Osteoblast (primary cell): ENCODE data around the gene C3orf18. TPM values are rescaled to one million over a fixed set of nuclear protein-coding genes. Genes with fewer than 3 reads are reported as not detected.

Experiments used
- DNase-seq: peaks from one replicate; pipeline ENCODE4 v3.0.0; 2011; ENCODE audit warnings: low spot score, mixed read lengths; ENCODE audit not compliant: insufficient read length; ENCODE audit errors: missing footprints
- H2AFZ ChIP-seq: 2 replicates; pipeline ENCODE4 v1.6.0; 2011; ENCODE audit warnings: mild to moderate bottlenecking, low read length
- H3K27ac ChIP-seq: 2 replicates; pipeline ENCODE4 v1.5.1; 2011; ENCODE audit warnings: mild to moderate bottlenecking, low read depth, low read length, moderate library complexity
- H3K27me3 ChIP-seq: 2 replicates; pipeline ENCODE4 v1.6.0; 2012; ENCODE audit warnings: mild to moderate bottlenecking, control low read depth, inconsistent platforms, low read length, moderate library complexity; ENCODE audit not compliant: insufficient read depth
- H3K36me3 ChIP-seq: 2 replicates; pipeline ENCODE4 v1.5.1; 2011; ENCODE audit warnings: mild to moderate bottlenecking, low read length, control low read depth, moderate library complexity; ENCODE audit not compliant: insufficient read depth
- H3K4me1 ChIP-seq: 2 replicates; pipeline ENCODE4 v1.5.1; 2011; ENCODE audit warnings: mild to moderate bottlenecking, low read length, control low read depth, moderate library complexity; ENCODE audit not compliant: insufficient read depth
- H3K4me2 ChIP-seq: 2 replicates; pipeline ENCODE4 v1.6.0; 2011; ENCODE audit warnings: mild to moderate bottlenecking, low read length; ENCODE audit not compliant: insufficient read depth
- H3K4me3 ChIP-seq: fragments of 200-600 bp; sonication (generic); 3 replicates; pipeline ENCODE4 v1.5.1; 2012; ENCODE audit warnings: mild to moderate bottlenecking, low read length, inconsistent platforms; ENCODE audit not compliant: insufficient read depth
- H3K79me2 ChIP-seq: 2 replicates; pipeline ENCODE4 v1.6.0; 2012; ENCODE audit warnings: mild to moderate bottlenecking, low read length, control low read depth, inconsistent platforms; ENCODE audit not compliant: insufficient read depth
- H3K9me3 ChIP-seq: 2 replicates; pipeline ENCODE4 v1.5.1; 2011; ENCODE audit warnings: low read depth, low read length, control low read depth
- H4K20me1 ChIP-seq: 2 replicates; pipeline ENCODE4 v1.6.0; 2012; ENCODE audit warnings: mild to moderate bottlenecking, low read length, control low read depth; ENCODE audit not compliant: insufficient read depth
- total RNA-seq: library from RNA; depleted of rRNA; stranded (reverse); fragments of >200 nt; gene quantifications from 2 replicates; pipeline ENCODE4 v1.2.3, GENCODE V29; 2012
- TF ChIP-seq, protein P1 (sequence below): IDR thresholded peaks from 2 replicates; pipeline ENCODE4 v1.5.1; 2011; ENCODE audit warnings: mild to moderate bottlenecking, low read depth, low read length, moderate library complexity; ENCODE audit errors: extremely low read depth

The C3orf18 gene
- total RNA-seq, 1 donor, result 18.8 TPM

- Histone ChIP-seq H2AFZ (no peak overlapping the region), H3K4me1 (no peaks in the 10 kb centered on the region), H3K9me3 (no peaks in the 10 kb centered on the region), H3K79me2 (no peaks in the 10 kb centered on the region), H3K27ac (no peak overlapping the region), H4K20me1 (no peaks in the 10 kb centered on the region), H3K27me3 (peaks cover 12% of the 10 kb centered on the region), H3K4me2 (no peak overlapping the region), H3K4me3 (no peak overlapping the region), H3K36me3 (no peaks in the 10 kb centered on the region)
- TF ChIP-seq, protein P1, sequence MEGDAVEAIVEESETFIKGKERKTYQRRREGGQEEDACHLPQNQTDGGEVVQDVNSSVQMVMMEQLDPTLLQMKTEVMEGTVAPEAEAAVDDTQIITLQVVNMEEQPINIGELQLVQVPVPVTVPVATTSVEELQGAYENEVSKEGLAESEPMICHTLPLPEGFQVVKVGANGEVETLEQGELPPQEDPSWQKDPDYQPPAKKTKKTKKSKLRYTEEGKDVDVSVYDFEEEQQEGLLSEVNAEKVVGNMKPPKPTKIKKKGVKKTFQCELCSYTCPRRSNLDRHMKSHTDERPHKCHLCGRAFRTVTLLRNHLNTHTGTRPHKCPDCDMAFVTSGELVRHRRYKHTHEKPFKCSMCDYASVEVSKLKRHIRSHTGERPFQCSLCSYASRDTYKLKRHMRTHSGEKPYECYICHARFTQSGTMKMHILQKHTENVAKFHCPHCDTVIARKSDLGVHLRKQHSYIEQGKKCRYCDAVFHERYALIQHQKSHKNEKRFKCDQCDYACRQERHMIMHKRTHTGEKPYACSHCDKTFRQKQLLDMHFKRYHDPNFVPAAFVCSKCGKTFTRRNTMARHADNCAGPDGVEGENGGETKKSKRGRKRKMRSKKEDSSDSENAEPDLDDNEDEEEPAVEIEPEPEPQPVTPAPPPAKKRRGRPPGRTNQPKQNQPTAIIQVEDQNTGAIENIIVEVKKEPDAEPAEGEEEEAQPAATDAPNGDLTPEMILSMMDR, result no peak
- no peak for DNase-seq
Observed at GRCh38 chr3:50523279-50523811, 44.2 kb downstream of the C3orf18 start.

- no peak overlapping the region for H3K4me3 ChIP-seq
- no peak overlapping the region for H3K4me2 ChIP-seq
- H3K79me2 ChIP-seq, result no peaks in the 10 kb centered on the region
- no peaks in the 10 kb centered on the region for H3K4me1 ChIP-seq
- DNase-seq, result no peak
- no peak overlapping the region for H3K27ac ChIP-seq
- TF ChIP-seq, protein P1, result no peak
- peaks cover 14% of the 10 kb centered on the region for H3K27me3 ChIP-seq
- H3K9me3 ChIP-seq, result no peaks in the 10 kb centered on the region
- H3K36me3 ChIP-seq, result no peaks in the 10 kb centered on the region
- no peak overlapping the region for H2AFZ ChIP-seq
- no peaks in the 10 kb centered on the region for H4K20me1 ChIP-seq
Observed at GRCh38 chr3:50521572-50521971, 46.0 kb downstream of the C3orf18 start.

DNA sequence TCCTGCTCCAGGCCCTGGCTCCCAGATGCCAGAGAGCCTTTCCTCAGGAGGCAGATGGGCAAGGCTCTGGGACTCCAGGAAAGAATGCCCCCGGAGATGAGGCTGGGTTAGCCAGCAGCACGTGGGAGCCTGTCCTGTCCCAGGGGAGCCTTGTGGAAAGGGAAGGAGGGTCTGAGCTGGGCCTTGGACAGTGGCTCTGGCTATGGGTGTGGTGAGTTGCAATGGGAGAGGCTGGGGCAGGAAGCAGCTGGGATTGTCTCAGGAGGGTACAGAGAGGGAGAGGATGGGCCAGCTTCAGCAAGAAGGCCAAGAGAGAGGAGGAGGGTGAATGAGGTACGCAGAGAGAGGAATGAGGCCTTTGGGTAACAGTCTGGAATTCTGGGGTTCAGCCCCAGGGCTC lies 46.7 kb downstream of the C3orf18 start:
- Histone ChIP-seq H4K20me1 (no peaks in the 10 kb centered on the region), H3K79me2 (no peaks in the 10 kb centered on the region), H3K4me1 (no peaks in the 10 kb centered on the region), H3K4me3 (no peak overlapping the region), H3K27ac (no peak overlapping the region), H3K9me3 (no peaks in the 10 kb centered on the region), H3K27me3 (peaks cover 16% of the 10 kb centered on the region), H3K36me3 (no peaks in the 10 kb centered on the region), H3K4me2 (no peak overlapping the region), H2AFZ (no peak overlapping the region)
- DNase-seq, result no peak
- TF ChIP-seq, protein P1, result no peak

DNA sequence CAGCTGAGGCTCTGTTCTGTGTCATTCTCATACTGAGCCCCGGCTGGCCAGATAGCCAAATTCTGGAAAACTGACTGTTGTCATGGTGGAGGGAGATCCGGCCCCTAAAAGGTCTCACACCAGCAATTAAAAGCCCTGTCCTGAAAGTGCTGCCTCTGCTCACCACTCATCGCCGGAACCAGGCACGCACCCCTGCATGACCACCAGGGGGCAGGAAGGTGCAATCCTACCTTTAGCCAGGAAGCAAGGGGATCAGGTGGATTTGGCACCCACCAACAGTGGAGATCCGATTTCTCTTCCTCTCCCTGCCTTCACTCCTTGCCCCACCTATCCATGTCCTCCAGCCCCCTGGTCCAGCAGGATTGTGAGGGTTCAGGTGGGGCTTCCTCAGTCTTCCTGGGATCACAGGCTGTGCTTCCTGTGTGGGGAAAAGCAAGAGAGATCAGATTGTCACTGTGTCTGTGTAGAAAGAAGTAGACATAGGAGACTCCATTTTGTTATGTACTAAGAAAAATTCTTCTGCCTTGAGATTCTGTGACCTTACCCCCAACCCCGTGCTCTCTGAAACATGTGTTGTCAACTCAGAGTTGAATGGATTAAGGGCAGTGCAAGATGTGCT lies 48.0 kb downstream of the C3orf18 start:
- H4K20me1 ChIP-seq, result no peaks in the 10 kb centered on the region
- H3K9me3 ChIP-seq, result no peaks in the 10 kb centered on the region
- no peaks in the 10 kb centered on the region for H3K4me1 ChIP-seq
- no peak overlapping the region for H3K4me3 ChIP-seq
- no peak overlapping the region for H3K27ac ChIP-seq
- DNase-seq, result peak; percentile 90
- H3K27me3 ChIP-seq, result peaks cover 23% of the 10 kb centered on the region
- TF ChIP-seq, protein P1, result peak; percentile 91
- no peaks in the 10 kb centered on the region for H3K79me2 ChIP-seq
- H2AFZ ChIP-seq, result no peak overlapping the region
- no peaks in the 10 kb centered on the region for H3K36me3 ChIP-seq
- H3K4me2 ChIP-seq, result no peak overlapping the region
